ENCODE results near the gene ZIC2. TPM values are rescaled to one million over a fixed set of nuclear protein-coding genes. Genes with fewer than 3 reads are reported as not detected.
A peak's percentile ranks its signal among the peaks of the same experiment; 100 is the strongest.

The ZIC2 gene
- total and polyA plus RNA-seq, 4 donors: 0.18 TPM; not detected in 3

- H3K4me3 ChIP-seq (ENCODE audit: low read length in 2 of 2): no peak overlapping the region
- H3K36me3 ChIP-seq (ENCODE audit: control insufficient read depth in 1 of 2, insufficient read depth in 2 of 2, low read length in 1 of 2): no peaks in the 10 kb centered on the region
- intact Hi-C loops (cut with DNase I): no loop called here
- no peaks in the 10 kb centered on the region for H3K4me1 ChIP-seq (ENCODE audit: control insufficient read depth in 1 of 2, insufficient read depth in 2 of 2, low read length in 2 of 2)
- H3K9me3 ChIP-seq (ENCODE audit: control insufficient read depth, low read length): no peaks in the 10 kb centered on the region
- ATAC-seq (ENCODE audit: low FRiP score) (no peak), DNase-seq (no peak)
- H3K27me3 ChIP-seq (ENCODE audit: control insufficient read depth in 1 of 2, insufficient read depth in 2 of 2, low read length in 1 of 2): no peaks in the 10 kb centered on the region
- no peak overlapping the region for H3K27ac ChIP-seq (ENCODE audit: low read depth in 1 of 2, low read length in 2 of 2)
- 83 to 86% methylated on average over 9 of the region's 9 CpGs for WGBS, 2 donors
Measured at GRCh38 chr13:99965329-99966000, 16.1 kb upstream of the ZIC2 start.

DNA sequence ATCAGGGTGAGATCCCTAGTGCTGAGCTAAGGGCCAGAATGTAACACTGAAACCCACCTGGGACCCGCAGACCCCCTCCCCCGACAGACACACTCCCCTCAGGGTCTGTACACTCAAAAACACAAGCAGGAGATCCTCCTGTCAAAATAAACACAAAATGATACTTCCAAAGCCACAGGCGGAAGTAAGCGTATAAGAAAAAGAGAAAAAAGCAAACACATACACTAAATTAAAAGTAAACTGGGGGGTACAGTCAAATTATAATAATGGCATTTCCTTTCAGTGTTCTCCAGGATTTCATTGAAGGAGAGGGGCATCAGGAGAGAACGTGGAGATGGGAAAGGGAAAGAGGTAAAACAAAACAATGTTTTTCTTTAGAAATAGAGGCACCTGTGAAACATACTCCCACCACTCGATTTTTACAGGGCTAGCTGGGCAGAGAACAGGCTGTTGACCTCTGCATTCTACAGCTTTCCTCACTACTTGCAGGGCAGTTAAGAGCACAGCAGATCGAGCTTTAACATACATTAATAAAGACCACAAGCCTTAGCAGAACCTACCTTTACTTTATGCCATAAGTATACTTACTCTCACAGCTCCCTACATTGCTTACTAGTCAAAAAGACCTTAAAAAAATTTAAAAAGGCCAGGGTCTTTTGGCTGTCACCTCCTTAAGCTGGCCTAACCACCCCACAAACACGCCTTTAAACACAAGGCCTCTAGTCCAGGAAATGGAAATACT lies 15.3 kb upstream of the ZIC2 start:
- WGBS, 2 donors: 89 to 91% methylated on average over 8 of the region's 8 CpGs
- H3K4me3 ChIP-seq (ENCODE audit: low read length in 2 of 2): no peak overlapping the region
- intact Hi-C loops (cut with DNase I): no loop called here
- DNase-seq (no peak), ATAC-seq (ENCODE audit: low FRiP score) (no peak)
- H3K36me3 ChIP-seq (ENCODE audit: control insufficient read depth in 1 of 2, insufficient read depth in 2 of 2, low read length in 1 of 2): no peaks in the 10 kb centered on the region
- H3K27ac ChIP-seq (ENCODE audit: low read depth in 1 of 2, low read length in 2 of 2): no peak overlapping the region
- no peaks in the 10 kb centered on the region for H3K27me3 ChIP-seq (ENCODE audit: control insufficient read depth in 1 of 2, insufficient read depth in 2 of 2, low read length in 1 of 2)
- no peaks in the 10 kb centered on the region for H3K4me1 ChIP-seq (ENCODE audit: control insufficient read depth in 1 of 2, insufficient read depth in 2 of 2, low read length in 2 of 2)
- H3K9me3 ChIP-seq (ENCODE audit: control insufficient read depth, low read length): no peaks in the 10 kb centered on the region

DNA sequence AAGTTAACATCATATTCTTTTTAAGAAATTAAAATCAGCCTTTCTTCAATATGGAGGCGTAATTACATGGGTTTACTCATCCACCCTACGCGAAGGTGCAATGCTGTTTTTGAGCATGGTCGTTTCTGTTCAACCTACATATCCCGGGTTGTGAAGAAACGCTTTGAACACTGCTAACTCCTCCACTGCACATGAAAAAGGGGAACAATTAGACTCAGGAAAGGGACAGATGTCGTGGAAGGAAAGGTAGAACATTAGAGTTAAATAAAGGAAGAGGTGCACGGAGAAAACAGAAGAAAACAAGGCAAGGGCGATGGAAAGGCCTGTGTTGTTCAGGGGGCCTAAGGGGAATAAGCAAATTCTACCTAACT lies 14.1 kb upstream of the ZIC2 start:
- no peaks in the 10 kb centered on the region for H3K36me3 ChIP-seq (ENCODE audit: control insufficient read depth in 1 of 2, insufficient read depth in 2 of 2, low read length in 1 of 2)
- H3K4me3 ChIP-seq (ENCODE audit: low read length in 2 of 2): no peak overlapping the region
- ATAC-seq (ENCODE audit: low FRiP score) (no peak), DNase-seq (no peak)
- H3K9me3 ChIP-seq (ENCODE audit: control insufficient read depth, low read length): no peaks in the 10 kb centered on the region
- WGBS, 2 donors: 93 to 94% methylated on average over 9 of the region's 9 CpGs
- H3K27ac ChIP-seq (ENCODE audit: low read depth in 1 of 2, low read length in 2 of 2): no peak overlapping the region
- no peaks in the 10 kb centered on the region for H3K27me3 ChIP-seq (ENCODE audit: control insufficient read depth in 1 of 2, insufficient read depth in 2 of 2, low read length in 1 of 2)
- intact Hi-C loops (cut with DNase I): no loop called here
- no peaks in the 10 kb centered on the region for H3K4me1 ChIP-seq (ENCODE audit: control insufficient read depth in 1 of 2, insufficient read depth in 2 of 2, low read length in 2 of 2)

DNA sequence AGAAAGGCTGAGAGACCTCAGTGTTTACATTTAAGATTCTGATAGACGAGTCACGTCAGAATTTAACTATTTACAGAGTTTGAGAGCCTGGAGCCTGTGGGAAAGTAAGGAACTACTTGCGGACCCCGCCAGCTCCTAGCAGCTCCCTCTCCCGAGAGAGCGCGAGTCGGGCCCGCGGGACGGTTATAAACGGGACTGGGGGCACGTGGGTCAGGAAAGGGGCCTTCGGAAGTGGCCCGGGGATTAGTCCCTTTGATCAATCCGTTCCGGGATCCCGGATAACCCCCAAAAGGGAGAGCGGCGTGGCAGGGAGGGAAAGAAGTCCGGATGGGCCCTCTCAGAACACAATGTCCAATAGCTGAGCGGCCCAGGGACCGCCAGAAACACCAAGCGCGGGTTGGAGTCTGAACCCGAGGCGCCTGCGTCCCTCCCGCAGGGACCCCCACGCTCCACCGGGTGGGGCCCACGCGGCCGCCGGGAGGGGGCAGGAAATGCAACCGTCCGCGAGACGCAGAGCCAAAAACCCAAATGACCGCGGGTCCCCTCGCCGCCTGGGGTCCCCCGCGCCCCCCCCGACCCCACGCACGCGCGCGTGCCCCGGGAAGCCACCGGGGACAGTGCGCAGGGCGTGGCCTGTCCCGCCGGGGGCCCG lies 13.6 kb upstream of the ZIC2 start:
- no peaks in the 10 kb centered on the region for H3K9me3 ChIP-seq (ENCODE audit: control insufficient read depth, low read length)
- no peaks in the 10 kb centered on the region for H3K27me3 ChIP-seq (ENCODE audit: control insufficient read depth in 1 of 2, insufficient read depth in 2 of 2, low read length in 1 of 2)
- H3K27ac ChIP-seq (ENCODE audit: low read depth in 1 of 2, low read length in 2 of 2): no peak overlapping the region
- DNase-seq (no peak), ATAC-seq (ENCODE audit: low FRiP score) (no peak)
- intact Hi-C loops (cut with DNase I): no loop called here
- H3K4me3 ChIP-seq (ENCODE audit: low read length in 2 of 2): no peak overlapping the region
- WGBS, 2 donors: 19 to 30% methylated on average over 34 to 58 of the region's 58 CpGs
- H3K36me3 ChIP-seq (ENCODE audit: control insufficient read depth in 1 of 2, insufficient read depth in 2 of 2, low read length in 1 of 2): no peaks in the 10 kb centered on the region
- no peaks in the 10 kb centered on the region for H3K4me1 ChIP-seq (ENCODE audit: control insufficient read depth in 1 of 2, insufficient read depth in 2 of 2, low read length in 2 of 2)

DNA sequence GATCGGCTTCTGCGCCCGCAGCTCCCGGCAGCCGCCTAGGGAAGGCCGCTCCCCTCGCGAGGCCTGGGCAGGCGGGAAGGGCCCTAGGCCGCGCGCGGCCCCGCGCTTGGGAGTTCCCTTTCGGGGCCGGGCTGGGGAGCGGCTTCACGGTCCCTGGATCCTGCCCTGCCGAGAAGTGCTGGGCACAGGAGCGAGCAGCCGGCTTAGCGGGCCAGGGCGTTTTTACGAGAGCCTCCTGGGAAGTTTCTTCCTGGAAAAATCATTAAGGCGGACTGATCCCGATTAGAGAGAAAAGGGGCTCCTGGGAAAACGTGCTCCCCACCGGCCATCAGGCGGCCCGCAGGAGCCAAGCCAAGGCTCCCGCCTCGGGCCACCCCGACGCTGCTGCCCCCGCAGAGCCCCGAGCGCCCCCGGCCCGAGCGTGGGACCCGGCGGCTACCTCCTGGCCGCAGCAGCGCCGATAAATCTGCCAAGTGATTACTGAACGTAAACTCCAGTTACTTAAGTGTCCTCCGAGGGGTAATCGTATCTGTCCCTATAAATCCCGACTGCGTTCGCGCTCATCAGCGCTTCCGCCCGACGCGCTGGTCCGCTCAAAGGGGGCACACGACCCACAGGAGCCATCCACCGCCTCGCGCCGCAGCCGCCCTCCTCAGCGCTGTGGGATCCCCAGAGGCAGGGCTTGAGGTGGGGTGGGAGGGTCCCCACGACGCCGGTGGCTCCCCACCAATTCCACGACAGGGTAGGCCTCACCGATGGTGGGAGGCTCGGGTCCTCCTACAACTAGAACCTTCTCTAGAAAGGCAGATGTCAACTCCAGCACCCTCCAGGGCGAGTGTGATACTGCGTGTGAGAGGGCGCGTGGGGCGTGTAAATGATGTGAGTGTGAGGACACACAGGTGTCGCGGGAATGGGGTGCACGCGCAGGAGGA lies 12.8 kb upstream of the ZIC2 start:
- 6 to 7% methylated on average over 69 to 81 of the region's 81 CpGs for WGBS, 2 donors
- DNase-seq: no peak
- Histone ChIP-seq H3K36me3 (ENCODE audit: control insufficient read depth in 1 of 2, insufficient read depth in 2 of 2, low read length in 1 of 2) (no peaks in the 10 kb centered on the region), H3K4me3 (ENCODE audit: low read length in 2 of 2) (no peak overlapping the region), H3K27ac (ENCODE audit: low read depth in 1 of 2, low read length in 2 of 2) (no peak overlapping the region), H3K27me3 (ENCODE audit: control insufficient read depth in 1 of 2, insufficient read depth in 2 of 2, low read length in 1 of 2) (no peaks in the 10 kb centered on the region), H3K4me1 (ENCODE audit: control insufficient read depth in 1 of 2, insufficient read depth in 2 of 2, low read length in 2 of 2) (no peaks in the 10 kb centered on the region), H3K9me3 (ENCODE audit: control insufficient read depth, low read length) (no peaks in the 10 kb centered on the region)
- intact Hi-C loops (cut with DNase I): no loop called here
- ATAC-seq (ENCODE audit: low FRiP score): peak; percentile 36

GRCh38 chr13:99969453-99969918 lies 12.1 kb upstream of the ZIC2 start:
- ATAC-seq (ENCODE audit: low FRiP score): no peak
- H3K4me1 ChIP-seq (ENCODE audit: control insufficient read depth in 1 of 2, insufficient read depth in 2 of 2, low read length in 2 of 2): no peaks in the 10 kb centered on the region
- H3K36me3 ChIP-seq (ENCODE audit: control insufficient read depth in 1 of 2, insufficient read depth in 2 of 2, low read length in 1 of 2): no peaks in the 10 kb centered on the region
- WGBS, 2 donors: 7 to 8% methylated on average over 46 to 52 of the region's 52 CpGs
- H3K4me3 ChIP-seq (ENCODE audit: low read length in 2 of 2): no peak overlapping the region
- no peaks in the 10 kb centered on the region for H3K27me3 ChIP-seq (ENCODE audit: control insufficient read depth in 1 of 2, insufficient read depth in 2 of 2, low read length in 1 of 2)
- intact Hi-C loops (cut with DNase I): no loop called here
- no peak for DNase-seq
- H3K27ac ChIP-seq (ENCODE audit: low read depth in 1 of 2, low read length in 2 of 2): no peak overlapping the region
- no peaks in the 10 kb centered on the region for H3K9me3 ChIP-seq (ENCODE audit: control insufficient read depth, low read length)

DNA sequence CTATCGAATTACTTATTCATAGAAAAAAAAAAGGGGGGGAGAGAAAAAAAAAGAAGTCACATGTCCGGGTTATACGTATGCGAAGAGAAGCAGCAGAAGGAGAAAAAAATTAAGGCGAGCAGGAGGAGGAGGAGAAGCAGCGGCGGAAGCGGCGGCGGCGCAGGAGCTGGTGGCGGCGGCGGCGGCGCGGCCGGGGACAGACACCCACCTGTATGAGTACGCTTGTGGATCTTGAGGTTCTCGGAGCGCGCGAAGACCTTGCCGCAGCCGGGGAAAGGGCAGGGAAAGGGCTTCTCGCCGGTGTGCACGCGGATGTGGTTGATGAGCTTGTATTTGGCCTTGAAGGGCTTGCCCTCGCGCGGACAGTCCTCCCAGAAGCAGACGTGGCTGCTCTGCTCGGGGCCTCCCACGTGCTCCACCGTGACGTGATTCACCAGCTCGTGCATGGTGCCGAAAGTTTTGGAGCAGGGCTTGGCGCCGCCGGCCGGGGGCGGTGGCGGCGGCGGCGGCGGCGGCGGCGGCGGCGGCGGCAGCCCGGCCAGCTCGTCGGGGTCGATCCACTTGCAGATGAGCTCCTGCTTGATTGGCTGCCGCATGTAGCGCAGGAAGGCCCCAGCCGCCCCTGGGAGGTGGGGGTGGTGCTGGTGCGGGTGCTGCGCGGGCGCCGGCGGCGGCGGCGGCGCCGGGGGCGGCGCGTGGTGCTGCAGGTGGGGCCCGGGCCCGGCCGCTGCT lies 11.5 kb upstream of the ZIC2 start:
- Histone ChIP-seq H3K27me3 (ENCODE audit: control insufficient read depth in 1 of 2, insufficient read depth in 2 of 2, low read length in 1 of 2) (no peaks in the 10 kb centered on the region), H3K36me3 (ENCODE audit: control insufficient read depth in 1 of 2, insufficient read depth in 2 of 2, low read length in 1 of 2) (no peaks in the 10 kb centered on the region), H3K9me3 (ENCODE audit: control insufficient read depth, low read length) (no peaks in the 10 kb centered on the region), H3K4me1 (ENCODE audit: control insufficient read depth in 1 of 2, insufficient read depth in 2 of 2, low read length in 2 of 2) (no peaks in the 10 kb centered on the region), H3K4me3 (ENCODE audit: low read length in 2 of 2) (peak overlapping the region; percentile 41 to 53), H3K27ac (ENCODE audit: low read depth in 1 of 2, low read length in 2 of 2) (no peak overlapping the region)
- DNase-seq: peak in 1 of 2 donors; percentile 87
- intact Hi-C loops (cut with DNase I): loop anchor here in 1 of 2 donors (10.0 kb wide), 1 partner anchor 315 kb away; no protein-coding TSS in a partner anchor
- WGBS, 2 donors: 2 to 3% methylated on average over 51 to 79 of the region's 79 CpGs
- ATAC-seq (ENCODE audit: low FRiP score): no peak

Data from aorta (tissue), 5 donors.